ENCODE data around the gene RANBP2. TPM values are rescaled to one million over a fixed set of nuclear protein-coding genes. Genes with fewer than 3 reads are reported as not detected.

RANBP2 gene
- total and polyA plus RNA-seq, 2 experiments from 2014 or later = 12.9 to 47.8 TPM

DNA sequence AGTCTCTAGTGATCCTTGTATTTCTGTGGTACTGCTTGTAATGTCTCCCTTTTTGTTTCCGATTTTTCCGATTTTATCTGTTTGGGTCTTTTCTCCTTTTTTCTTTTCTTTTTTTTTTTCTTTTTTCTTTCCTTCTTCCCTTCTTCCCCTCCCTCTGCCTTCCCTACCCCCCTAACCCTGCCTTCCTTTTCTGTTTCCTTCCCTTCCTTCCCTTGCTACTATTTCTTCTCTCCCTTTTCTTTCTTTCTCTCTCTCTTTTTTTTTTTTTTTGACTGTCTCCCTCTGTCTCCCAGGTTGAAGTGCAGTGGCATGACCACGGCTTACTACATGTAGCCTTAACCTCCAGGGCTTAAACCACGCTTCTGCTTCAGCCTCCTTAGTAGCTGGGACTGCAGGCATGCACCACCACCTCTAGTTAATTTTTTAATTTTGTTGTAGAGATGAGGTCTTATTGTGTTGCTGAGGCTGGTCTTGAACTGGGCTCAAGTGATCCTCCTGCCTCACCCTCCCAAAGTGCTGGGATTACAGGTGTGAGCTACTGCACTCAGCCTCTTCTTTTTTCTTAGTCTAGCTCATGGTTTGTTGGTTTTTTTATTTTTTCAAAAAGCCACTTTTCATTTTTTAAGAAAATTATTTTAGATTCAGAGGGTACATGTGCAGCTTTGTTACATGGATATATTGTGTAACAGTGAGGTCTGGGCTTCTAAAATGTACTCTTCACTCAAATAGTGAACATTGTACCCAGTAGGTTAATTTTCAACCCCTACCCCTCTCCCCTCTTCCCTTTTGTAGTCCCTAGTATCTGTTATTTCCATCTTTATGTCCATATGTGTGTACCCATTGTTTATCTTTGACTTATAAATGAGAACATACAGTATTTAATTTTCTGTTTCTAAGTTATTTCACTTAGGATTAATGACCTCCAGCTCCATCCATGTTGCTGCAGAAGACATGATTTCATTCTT is 92.0 kb downstream of the RANBP2 start:
- Histone ChIP-seq H3K27me3 (replicated peaks; ENCODE audit: insufficient read depth) (no peaks in the 10 kb centered on the region), H3K79me2 (ENCODE audit: insufficient read depth) (peaks cover 16% of the 10 kb centered on the region), H3K4me2 (ENCODE audit: unreplicated experiment) (no peak overlapping the region), H4K20me1 (ENCODE audit: insufficient read depth) (no peaks in the 10 kb centered on the region), H3F3A (ENCODE audit: insufficient read depth) (peaks cover 3% of the 10 kb centered on the region; the same call in 1 of the 2 replicates), H3K9me3 (ENCODE audit: low read depth) (no peaks in the 10 kb centered on the region), H3K36me3 (ENCODE audit: low read depth) (peaks cover 12% of the 10 kb centered on the region; the same call in 1 of the 2 replicates), H3K27ac (no peak overlapping the region), H3K9ac (no peak overlapping the region), H3K9me2 (ENCODE audit: insufficient read depth) (no peaks in the 10 kb centered on the region), H2AFZ (no peak overlapping the region), H3K4me3 (no peak overlapping the region), H3K4me1 (ENCODE audit: insufficient read depth) (no peaks in the 10 kb centered on the region)
- TF ChIP-seq EZH2 (IDR thresholded peaks at IDR 0.05; ENCODE audit: insufficient read depth, poor library complexity, severe bottlenecking) = no peak
- no peak for TF ChIP-seq EZH2phosphoT487 (IDR thresholded peaks at IDR 0.05; ENCODE audit: insufficient read depth, low read depth)
- in situ Hi-C loops (cut with MboI) = no loop called here
- 96% methylated on average over 4 of the region's 4 CpGs for WGBS, 2 experiments (ENCODE audit: low coverage in 1 of 2, low lambda C conversion rate in 2 of 2, missing lambda C conversion rate in 2 of 2)
- DNase-seq = no peak

DNA sequence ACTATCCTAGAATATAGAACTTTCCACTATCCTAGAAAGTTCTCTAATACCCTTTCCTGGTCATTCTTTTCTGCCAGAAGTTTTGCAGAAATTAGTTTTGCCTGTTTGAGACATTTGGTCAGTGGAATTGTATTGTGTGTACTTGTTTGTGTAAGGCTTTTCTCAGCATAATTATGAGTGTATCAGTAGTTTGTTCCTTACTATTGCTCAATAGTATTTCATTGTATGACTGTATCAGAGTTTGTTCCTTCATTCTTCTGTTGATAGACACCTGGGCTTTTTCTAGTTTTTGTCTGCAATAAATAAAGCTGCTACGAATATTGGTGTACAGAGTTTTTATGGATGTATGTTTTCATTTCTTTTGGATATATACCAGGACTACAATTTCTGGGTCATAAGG is 94.5 kb downstream of the RANBP2 start:
- 95 to 96% methylated on average over 1 of the region's 1 CpG for WGBS, 2 experiments (ENCODE audit: low coverage in 1 of 2, low lambda C conversion rate in 2 of 2, missing lambda C conversion rate in 2 of 2)
- Histone ChIP-seq H3K9me3 (ENCODE audit: low read depth) (no peaks in the 10 kb centered on the region), H3K4me2 (ENCODE audit: unreplicated experiment) (no peak overlapping the region), H3K4me3 (no peak overlapping the region), H3K9me2 (ENCODE audit: insufficient read depth) (no peaks in the 10 kb centered on the region), H3K27me3 (replicated peaks; ENCODE audit: insufficient read depth) (no peaks in the 10 kb centered on the region), H4K20me1 (ENCODE audit: insufficient read depth) (no peaks in the 10 kb centered on the region), H3K36me3 (ENCODE audit: low read depth) (peaks cover 6% of the 10 kb centered on the region; the same call in 1 of the 2 replicates), H2AFZ (no peak overlapping the region), H3F3A (ENCODE audit: insufficient read depth) (no peaks in the 10 kb centered on the region), H3K79me2 (ENCODE audit: insufficient read depth) (peaks cover 16% of the 10 kb centered on the region), H3K9ac (no peak overlapping the region), H3K4me1 (ENCODE audit: insufficient read depth) (no peaks in the 10 kb centered on the region), H3K27ac (no peak overlapping the region)
- peak; percentile 3 for DNase-seq
- no peak for TF ChIP-seq EZH2 (IDR thresholded peaks at IDR 0.05; ENCODE audit: insufficient read depth, poor library complexity, severe bottlenecking)
- TF ChIP-seq EZH2phosphoT487 (IDR thresholded peaks at IDR 0.05; ENCODE audit: insufficient read depth, low read depth) = no peak
- in situ Hi-C loops (cut with MboI) = no loop called here

DNA sequence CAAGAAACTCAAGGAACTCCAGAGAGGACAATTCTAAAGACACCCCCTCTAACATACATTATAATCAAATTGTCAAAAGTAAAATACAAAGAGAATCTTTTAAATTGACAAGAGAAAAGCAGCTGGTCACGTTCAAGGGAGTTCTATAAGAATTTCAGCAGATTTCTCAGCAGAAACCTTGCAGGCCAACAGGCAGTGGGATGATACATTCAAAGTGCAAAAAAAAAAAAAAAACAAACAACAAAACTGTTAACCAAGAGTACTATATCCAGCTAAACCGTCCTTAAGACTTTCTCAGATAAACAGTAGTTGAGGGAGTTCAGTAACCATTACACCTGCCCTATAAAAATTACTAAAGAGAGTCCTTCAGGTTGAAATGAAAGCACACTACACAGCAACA is 101.2 kb downstream of the RANBP2 start:
- H3K79me2 ChIP-seq (ENCODE audit: insufficient read depth) = no peaks in the 10 kb centered on the region
- no peak overlapping the region for H2AFZ ChIP-seq
- WGBS, 2 experiments (ENCODE audit: low coverage in 1 of 2, low lambda C conversion rate in 2 of 2, missing lambda C conversion rate in 2 of 2) = 98 to 100% methylated on average over 2 of the region's 2 CpGs
- no peaks in the 10 kb centered on the region for H3K27me3 ChIP-seq (replicated peaks; ENCODE audit: insufficient read depth)
- 0 out of 2 replicates have a peak, but pooled peaks cover 7% of the 10 kb centered on the region for H3K36me3 ChIP-seq (ENCODE audit: low read depth)
- no peaks in the 10 kb centered on the region for H3K9me2 ChIP-seq (ENCODE audit: insufficient read depth)
- H4K20me1 ChIP-seq (ENCODE audit: insufficient read depth) = no peaks in the 10 kb centered on the region
- H3K9ac ChIP-seq = no peak overlapping the region
- TF ChIP-seq EZH2phosphoT487 (IDR thresholded peaks at IDR 0.05; ENCODE audit: insufficient read depth, low read depth) (no peak), EZH2 (IDR thresholded peaks at IDR 0.05; ENCODE audit: insufficient read depth, poor library complexity, severe bottlenecking) (no peak)
- no peak overlapping the region for H3K4me2 ChIP-seq (ENCODE audit: unreplicated experiment)
- H3K4me1 ChIP-seq (ENCODE audit: insufficient read depth) = no peaks in the 10 kb centered on the region
- no peaks in the 10 kb centered on the region for H3K9me3 ChIP-seq (ENCODE audit: low read depth)
- peak; percentile 6 for DNase-seq
- in situ Hi-C loops (cut with MboI) = no loop called here
- H3K27ac ChIP-seq = no peak overlapping the region
- H3K4me3 ChIP-seq = no peak overlapping the region
- no peaks in the 10 kb centered on the region for H3F3A ChIP-seq (ENCODE audit: insufficient read depth)

DNA sequence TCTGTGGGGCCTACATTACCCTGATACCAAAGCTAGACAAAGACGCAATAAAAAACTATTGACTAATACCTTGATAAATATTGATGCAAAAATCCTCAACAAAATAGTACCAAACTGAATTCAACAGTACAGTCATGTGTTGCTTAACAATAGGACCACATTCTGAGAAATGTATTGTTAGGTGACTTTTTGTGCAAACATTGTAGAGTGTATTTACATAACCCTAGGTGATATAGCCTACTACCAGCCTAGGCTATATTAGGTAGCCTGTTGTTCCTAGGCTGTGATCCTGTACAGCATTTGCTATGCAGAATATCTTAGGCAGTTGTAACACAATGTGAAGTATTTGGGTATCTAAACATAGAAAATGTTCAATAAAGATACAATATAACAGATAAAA is 104.0 kb downstream of the RANBP2 start:
- Histone ChIP-seq H3K9me2 (ENCODE audit: insufficient read depth) (no peaks in the 10 kb centered on the region; the same call in 1 of the 2 replicates), H3K9me3 (ENCODE audit: low read depth) (no peaks in the 10 kb centered on the region), H3K4me2 (ENCODE audit: unreplicated experiment) (no peak overlapping the region), H2AFZ (no peak overlapping the region), H4K20me1 (ENCODE audit: insufficient read depth) (no peaks in the 10 kb centered on the region), H3K27me3 (replicated peaks; ENCODE audit: insufficient read depth) (no peaks in the 10 kb centered on the region), H3F3A (ENCODE audit: insufficient read depth) (no peaks in the 10 kb centered on the region), H3K36me3 (ENCODE audit: low read depth) (0 out of 2 replicates have a peak, but pooled peaks cover 7% of the 10 kb centered on the region), H3K79me2 (ENCODE audit: insufficient read depth) (no peaks in the 10 kb centered on the region), H3K9ac (no peak overlapping the region), H3K27ac (no peak overlapping the region), H3K4me3 (no peak overlapping the region), H3K4me1 (ENCODE audit: insufficient read depth) (no peaks in the 10 kb centered on the region)
- TF ChIP-seq EZH2 (IDR thresholded peaks at IDR 0.05; ENCODE audit: insufficient read depth, poor library complexity, severe bottlenecking) (no peak), EZH2phosphoT487 (IDR thresholded peaks at IDR 0.05; ENCODE audit: insufficient read depth, low read depth) (no peak)
- WGBS, 2 experiments (ENCODE audit: low coverage in 1 of 2, low lambda C conversion rate in 2 of 2, missing lambda C conversion rate in 2 of 2) = 92 to 95% methylated on average over 1 of the region's 1 CpG
- DNase-seq = no peak
- in situ Hi-C loops (cut with MboI) = no loop called here
